GM18909 (cell line): ENCODE measurements around the gene DNAL1.
"Not testable (repeated sequence)": the region's sequence is repeated elsewhere in the genome, so short reads cannot be mapped to it uniquely, and the experiment has no call there.

Experiments
- ATAC-seq: cut with Tn5 transposase; IDR thresholded peaks from one replicate; pipeline ENCODE4 v1.9.1; 2021; ENCODE audit warnings: mild to moderate bottlenecking; ENCODE audit not compliant: unreplicated experiment, poor library complexity

The DNAL1 gene

DNA sequence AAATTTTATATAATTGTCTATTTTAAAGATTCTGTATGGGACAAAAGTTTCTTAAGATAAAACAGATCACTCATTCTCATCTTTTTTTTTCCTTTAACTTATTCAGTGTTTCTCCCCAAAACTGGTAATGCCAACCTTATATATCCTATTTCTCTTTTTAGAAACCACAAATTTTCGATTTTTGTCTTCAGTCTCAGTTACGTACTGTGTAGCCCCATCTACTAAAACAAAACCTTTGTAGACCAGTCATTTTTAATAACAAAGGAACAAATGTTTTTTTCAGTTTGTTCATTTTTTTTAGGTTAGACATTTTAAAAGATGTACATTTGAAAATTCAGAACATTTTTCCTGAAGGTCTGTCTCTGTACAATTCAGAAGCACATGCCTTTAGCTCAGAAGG is 51.2 kb downstream of the DNAL1 start:
- ATAC-seq = peak; percentile 54

DNA sequence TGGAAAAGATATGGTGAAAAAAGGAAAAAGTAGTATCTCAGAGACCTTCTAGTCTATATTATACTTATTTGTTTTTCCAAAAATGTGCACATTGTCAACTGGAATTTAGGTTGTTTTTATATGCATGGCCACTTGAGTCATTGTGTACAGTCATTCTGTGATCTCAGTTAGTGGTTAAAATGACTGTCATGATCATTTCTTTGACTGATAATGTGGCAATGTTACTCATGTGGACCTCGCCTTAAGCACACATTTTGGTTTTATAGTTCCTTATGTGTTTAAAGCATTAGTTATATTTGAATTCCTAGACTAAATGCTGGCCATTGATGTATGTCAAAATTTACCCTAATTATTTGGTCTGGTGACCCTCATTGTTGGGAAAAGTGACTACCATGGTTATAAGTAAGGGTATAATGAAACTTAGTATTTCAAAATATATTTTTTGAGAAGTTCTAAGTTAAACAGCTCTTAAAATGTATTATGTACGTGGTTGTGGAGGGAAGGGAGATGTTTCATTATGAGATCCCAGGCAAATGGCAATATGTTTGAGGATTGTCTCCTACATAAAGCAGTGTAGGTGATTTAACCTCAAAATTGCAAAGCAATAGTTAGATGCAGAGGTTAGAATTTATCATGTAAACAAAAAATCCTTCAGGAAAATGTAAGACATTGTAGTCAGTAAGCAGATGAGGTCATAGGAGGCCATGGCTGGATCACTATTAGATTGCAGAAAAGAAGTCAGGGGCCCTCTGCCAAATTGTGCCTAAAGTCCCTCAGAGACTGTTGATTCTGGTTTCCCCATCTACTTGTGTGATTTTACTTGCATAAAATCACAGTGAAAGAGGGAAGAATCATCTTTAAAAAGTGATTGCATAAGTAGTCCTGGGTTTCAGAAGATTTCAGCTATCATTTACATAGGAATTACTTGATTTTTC is 51.9 kb downstream of the DNAL1 start:
- peak; percentile 81 for ATAC-seq

DNA sequence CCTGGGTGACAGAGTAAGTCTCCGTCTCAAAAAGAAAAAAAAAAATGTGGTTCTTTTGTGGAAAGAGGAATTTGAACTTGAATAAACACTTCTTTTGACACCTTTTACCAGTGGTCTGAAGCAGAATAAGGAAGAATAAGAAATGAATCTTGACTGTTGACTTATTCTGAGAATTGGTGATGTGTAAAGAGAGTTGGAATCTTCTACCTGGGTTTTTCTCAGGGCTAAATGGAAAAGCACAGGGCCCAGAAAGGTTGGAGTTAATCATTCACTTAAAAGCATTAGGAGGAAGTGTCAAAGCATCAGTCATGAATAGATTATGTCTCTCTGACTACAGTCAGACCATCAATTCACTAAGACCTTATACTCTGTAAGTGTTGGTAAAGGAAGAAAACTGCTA is 55.5 kb downstream of the DNAL1 start:
- no peak for ATAC-seq

DNA sequence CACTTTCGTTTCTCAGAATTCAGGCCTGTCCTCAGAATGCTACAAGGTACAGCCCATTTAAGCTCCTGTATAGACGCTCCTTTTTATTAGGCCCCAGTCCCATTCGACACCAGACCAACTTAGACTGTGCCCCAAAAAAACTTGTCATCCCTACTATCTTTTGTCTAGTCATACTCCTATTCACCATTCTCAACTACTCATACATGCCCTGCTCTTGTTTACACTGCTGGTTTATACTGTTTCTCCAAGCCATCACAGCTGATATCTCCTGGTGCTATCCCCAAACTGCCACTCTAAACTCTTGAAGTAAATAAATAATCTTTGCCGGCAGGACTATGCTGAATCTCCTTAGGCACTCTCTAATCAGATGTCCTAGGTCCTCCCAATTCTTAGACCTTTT is 63.3 kb downstream of the DNAL1 start:
- not testable (repeated sequence) for ATAC-seq

DNA sequence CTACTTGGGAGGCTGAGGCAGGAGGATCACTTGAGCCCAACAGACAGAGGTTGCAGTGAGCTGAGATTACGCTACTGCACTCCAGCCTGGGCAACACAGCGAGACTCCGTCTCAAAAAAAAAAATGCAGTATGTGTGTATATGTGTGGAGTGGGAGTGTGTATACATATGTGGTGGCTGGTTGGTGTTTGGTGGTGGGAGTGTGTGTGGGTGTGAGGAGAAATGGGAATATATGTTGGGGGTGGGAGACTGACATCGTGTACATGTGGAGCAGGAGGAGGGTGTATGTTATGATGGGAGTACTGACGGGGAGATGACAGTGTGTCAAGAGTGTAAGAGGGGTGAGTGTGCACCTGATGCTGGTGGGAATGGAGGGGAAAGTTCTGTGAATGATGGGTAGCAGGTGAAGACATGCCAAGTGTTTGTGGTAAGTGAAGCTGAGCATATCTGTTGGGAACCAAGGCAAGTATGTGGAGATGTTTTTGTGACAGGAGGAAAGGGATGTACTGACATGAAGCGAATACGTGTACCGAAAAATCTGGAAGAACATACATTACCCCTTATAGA is 65.2 kb downstream of the DNAL1 start:
- no peak for ATAC-seq

DNA sequence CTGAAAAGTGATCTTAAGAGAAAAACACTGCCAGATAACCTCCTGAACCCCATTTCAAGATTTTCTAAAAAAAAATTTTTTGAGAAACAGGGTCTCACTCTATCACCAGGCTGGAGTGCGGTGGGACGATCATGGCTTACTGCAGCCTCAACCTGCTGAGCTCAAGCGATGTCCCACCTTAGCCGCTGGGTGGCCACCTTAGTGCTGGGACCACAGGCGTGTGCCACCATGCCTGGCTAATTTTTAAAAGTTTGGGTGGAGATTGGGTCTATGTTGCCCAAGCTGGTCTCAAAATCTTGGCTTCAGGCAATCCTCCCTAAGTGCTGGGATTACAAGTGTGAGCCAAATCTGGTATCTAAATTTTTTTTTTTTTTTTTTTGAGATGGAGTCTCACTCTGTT is 66.0 kb downstream of the DNAL1 start:
- no peak for ATAC-seq

DNA sequence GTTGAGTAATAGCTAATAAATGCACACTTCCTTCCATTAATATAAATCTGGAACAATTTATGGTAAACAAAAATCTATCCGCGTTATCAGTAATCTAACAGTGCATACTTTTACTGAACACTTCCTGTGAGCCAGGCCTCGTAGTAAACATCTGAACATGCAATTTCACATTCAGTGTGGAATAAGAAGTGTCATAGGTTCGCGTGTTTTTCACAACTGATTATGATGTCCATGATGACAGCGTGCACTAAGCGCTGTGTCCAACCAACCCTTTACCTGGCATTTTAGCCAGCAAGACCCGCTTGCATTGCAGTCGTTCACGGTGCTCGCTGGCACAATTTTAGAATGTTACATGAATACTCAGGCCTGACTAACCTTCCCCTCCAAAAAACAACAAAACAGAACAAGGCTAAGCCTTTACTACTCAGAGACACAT is 67.3 kb downstream of the DNAL1 start:
- ATAC-seq = no peak

DNA sequence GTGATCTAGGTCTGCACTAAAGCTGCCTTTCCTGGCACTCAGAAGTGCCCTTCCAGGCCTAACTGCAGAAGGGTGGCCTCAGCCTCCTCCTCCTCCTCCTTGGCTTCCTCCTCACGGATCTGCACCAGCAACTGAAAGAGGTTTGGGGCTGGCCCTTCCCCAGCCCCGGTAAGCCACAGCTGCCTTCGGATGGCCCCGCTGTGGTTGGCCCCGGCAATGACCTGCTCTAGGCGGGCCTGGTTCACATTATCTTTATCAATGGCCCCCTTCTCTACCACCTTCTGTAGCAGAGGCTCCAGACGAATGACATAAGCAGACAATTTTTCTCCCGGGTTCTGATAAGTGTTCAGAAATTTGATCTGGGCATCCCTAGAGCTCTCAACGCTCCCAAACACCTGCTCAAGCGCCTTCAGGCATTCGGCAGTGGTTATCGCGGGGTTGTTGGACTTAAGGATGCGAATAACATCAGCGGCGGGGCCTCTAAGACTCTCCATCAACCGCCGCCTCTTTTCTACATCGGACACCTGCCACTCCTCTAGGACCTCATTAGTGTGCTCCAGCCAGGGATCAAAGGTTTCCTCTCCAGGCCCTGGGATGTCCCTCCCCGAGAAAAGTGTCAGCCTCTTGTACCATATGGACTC is 67.9 kb downstream of the DNAL1 start:
- ATAC-seq = peak; percentile 30

DNA sequence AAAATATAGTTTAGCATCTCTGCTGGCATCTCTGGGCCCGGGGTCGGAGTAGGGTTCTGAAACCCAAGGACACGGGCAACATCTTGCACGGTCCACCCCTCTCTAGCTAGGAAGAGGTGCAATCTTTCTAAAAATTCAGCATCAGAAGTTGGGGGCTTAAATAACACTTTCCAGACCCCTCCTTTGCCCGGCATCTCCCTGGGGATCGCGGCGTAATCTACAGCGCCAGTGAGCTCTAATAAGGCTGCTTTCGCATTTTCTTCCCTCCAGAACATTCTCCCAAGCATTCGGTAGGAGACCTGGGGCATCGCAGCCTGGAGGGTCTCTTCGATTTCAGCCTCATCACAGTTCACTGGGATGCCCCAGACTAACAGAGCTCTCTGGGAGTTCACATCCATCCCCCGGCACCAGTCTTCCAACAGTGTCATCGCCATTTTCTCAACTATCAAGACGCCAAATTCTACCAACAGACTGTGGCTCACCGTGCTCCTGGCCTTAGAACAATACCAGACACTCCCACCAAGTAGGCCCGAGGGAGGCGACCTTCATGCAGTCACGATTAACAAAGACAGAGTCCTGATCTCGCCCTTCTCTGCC is 68.5 kb downstream of the DNAL1 start:
- ATAC-seq = no peak

DNA sequence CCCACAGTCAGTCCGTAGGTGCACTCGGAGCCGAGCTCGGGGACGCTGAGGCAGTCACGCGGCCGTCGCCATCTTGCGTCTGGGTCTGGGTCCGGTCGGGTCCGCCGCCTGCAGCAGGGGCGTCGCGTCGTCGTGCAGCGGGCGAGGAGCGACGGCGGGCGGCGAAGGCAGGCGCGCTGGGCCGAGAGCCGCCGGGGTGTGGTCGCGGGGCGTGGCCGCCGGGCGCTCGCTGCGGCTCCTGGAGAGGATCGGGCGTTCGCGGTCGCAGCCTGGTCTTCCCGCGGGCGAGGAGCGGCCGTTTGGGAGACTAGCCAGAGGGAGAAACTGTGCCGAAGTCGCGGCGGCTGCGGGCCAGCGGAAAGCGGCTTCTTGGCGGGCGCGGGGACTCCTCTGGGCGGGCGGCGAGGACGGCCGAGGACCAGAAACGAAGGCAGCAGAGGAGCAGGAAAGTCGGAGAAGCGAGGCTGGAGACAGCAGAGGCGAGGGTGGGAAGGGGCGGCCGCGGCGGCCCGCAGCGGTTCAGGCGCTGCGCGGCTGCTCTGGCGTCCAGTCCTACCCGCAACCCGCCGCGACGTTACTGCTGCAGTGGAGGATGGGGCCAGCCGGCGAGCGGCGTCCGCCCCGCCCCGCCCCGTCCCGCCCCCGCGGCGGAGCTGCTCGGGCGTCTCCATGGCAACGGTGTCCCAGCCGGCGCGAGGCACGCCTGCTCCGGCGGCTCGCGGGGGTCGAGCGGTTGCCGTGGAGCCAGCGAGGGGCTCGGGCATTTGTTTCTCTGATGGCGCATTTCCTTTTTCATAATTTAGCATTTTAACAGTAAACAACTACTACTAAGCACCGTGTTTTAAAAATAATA is 69.2 kb downstream of the DNAL1 start, which contains the start of gene PNMA1:
Gene PNMA1 (minus strand): TSS at position 582 of the 853 bp plus-strand sequence. CDS start 745 bp downstream, outside the sequence.
- ATAC-seq = peak; percentile 70

DNA sequence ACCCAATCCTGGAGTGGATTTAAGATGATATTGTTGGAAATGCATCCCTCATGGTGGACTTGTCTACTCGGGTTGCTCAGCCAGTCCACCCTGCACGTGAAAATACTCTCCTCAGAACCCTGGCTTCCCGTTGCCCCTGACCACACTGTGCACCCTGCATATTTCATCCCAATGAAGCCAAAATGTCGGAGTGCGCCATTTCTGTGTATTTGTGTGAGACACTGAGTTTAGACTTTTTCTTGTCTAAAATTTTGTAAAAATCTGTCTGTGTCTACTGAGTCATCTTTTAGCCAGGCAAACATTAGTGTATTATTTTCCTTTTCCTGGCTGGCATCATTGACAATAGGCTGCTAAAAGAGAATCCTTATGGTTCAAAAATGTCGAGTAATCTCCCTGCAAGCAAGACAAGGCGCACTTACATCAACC is 69.9 kb downstream of the DNAL1 start:
- ATAC-seq = no peak

DNA sequence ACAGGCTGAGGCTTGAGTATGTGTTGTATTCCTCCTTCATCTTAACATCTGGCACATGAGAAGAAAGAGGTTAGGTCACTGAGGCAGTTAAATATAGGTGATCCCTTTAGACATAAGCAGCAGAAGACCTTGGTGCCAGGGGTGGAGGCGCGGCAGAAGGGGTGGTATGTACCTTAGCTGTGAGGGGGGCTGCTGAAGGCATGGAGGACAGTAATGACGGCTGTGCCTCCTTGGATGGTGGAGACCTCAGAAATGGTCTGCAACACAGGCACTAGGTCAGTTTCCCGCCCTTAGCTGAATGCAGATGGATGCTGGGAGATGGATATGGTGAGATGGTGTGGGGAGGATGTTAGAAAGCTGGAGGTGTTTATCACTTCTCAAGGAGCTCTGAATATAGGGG is 70.9 kb downstream of the DNAL1 start:
- ATAC-seq = no peak

DNA sequence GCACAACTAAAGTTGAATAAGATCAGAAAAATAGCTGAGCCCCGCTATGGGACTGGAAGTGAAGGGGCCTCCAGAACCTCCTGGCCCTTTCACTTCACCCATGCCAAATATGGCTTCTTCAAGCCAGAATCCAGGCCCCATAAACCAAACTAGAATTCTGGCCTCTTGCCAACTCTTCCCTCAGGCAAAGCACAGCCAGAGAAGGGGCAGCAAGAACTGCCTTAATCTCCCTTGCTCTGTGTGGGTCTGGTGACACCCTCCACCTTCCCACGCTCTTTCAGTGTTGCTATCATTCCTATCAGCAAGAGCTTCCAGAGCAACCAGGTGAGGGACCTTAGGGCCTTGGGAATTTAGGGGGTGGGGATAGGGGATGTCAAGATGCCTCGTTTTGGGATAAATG is 72.5 kb downstream of the DNAL1 start:
- ATAC-seq = no peak

DNA sequence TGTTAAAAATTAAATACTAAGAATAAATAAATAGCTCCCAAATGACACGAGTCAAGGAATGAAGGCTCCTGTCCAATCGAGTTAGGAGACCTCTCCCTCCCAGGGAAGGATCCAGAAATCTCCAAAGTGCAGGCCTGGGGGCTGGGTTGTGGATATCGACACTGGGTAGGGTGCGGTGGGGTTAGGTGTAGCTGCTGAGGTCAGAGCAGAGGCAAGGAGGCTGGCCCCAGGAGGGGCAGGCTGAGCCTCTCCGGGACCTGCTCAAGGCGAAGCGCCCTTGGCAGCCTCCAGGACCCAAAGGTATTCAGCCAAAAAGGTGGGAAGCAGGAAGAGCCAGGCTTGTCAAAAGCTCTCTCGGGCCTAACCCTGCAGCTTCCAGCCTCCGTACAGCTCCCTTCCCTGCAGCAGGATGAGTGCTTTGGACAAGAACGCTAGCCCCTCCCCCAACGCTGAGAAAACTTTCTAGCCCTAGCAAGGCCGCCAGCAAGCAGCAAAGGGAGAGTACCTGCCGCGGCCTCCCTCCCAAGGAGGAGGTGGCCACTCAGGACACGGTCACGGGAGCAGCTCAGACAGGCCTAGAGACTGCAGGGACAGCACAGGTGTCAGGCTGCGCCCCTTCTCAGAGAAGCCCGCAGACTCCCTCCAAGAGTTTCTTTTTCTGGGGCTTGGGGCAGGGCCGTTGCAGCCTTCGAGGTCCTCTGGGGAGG is 73.1 kb downstream of the DNAL1 start:
- ATAC-seq = no peak

DNA sequence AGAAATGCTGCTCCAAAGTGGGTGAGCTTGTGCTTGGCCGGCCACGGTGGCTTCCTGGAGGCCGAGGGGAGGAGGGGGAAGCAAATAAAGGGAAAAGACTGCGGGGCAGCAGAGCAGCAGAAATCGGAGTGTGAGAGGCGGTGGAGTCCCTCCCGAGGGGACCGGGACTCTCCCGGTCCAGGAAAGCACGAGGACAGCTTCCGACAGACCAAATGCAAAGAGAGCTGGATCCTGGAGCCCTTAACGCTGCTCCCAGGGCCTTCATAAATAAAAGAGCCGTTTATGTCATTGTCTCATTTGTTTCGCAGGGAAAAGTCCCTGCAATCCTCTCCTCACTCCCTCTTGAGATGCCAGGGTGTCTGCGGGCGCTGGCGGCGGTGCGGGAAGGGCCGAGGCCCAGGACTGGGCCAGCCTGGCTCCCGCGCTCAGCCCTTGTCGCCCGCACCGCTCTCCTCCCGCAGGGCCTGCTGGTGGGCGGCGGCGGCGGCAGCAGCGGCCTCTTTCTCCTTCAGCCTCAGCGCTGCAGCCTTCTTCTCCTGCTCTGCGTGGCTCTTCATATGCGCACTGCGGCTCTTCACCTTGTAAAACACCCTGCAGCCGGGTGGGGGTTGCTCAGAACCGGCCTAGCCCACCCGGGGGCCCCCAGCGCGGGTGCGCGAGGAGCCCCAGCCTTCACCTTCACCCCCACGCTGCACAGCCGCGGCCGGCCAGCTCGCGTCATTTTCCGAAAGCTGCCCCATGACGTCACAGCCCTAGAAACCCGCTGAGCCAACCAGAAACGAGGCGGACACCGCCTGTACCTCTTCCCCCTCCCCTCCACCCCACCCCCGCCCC is 73.8 kb downstream of the DNAL1 start:
- ATAC-seq = no peak

DNA sequence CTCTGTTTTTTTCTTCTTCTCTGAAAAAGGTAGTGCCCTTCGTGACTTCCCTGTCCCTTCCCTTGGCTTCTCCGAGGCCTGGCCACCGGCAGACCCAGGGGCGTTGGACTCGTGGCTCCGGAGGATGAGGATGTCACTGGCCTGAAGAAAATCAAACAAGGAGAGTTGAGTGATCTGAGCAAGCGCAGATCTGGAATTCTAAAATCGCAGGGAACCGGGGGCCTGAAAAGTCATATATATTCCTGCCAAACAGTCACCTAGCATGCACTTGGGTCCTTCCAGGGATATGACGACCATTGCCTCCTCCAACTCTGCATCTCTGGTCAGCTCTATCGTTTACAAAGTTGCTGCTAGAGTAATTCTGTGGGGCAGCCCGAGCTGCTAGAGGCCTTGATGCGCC is 74.6 kb downstream of the DNAL1 start:
- ATAC-seq = no peak

DNA sequence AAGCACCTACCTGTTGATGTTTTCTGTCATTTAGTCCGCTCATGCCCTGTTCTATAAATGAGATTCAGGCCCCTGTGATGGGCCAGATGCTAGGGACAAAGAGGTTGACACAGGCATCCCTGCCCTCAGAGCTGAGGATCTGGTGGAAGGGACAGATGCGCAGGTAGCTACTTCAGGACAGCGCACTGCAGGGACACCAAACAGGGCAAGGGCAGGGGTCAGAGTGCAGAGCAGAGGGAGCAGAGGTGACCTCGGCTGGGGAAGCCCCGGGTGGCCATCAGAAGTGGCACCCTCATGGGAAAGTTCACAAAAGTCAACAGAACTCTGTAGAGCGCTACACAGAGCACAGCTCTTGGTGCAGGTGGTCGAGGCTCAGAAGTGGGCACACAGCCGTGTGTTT is 75.0 kb downstream of the DNAL1 start:
- ATAC-seq = no peak

DNA sequence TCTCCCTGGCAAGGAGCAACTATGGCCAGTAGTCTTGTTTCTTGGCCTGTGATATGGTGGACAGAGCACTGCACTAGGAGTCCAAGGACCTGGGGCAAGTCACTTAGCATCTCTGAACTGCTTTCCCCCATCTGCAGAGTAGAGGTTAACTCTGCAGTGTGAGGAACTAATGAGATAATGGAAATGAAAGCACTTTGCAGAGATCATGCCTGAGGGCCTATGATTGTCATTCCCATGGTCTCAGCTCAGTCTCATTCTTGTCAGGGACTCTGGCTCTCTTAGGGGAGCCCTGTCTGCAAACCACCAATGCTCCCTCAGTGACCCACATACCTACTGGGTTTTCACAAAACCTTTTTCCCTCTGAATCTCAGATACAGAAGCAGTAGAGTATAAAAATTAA is 75.8 kb downstream of the DNAL1 start:
- ATAC-seq = no peak
